Esophagus (tissue), 2 donors: ENCODE data around the gene USP35. TPM values are rescaled to one million over a fixed set of nuclear protein-coding genes. Genes with fewer than 3 reads are reported as not detected.

Experiments used
- H3K27ac ChIP-seq, 2 donors: one replicate each; pipeline ENCODE4 v1.5.1; 2013; ENCODE audit warnings: low read depth in 2 of 2, mild to moderate bottlenecking in 2 of 2, inconsistent platforms in 1 of 2, low read length in 1 of 2, moderate library complexity in 1 of 2
- H3K27me3 ChIP-seq, 2 donors: one replicate each; pipeline ENCODE4 v1.6.1; 2013; ENCODE audit warnings: low read length in 2 of 2, control low read depth in 1 of 2, mild to moderate bottlenecking in 1 of 2; ENCODE audit not compliant: insufficient read depth in 2 of 2, control insufficient read depth in 1 of 2
- H3K36me3 ChIP-seq, 2 donors: one replicate each; pipeline ENCODE4 v1.6.1; 2013; ENCODE audit warnings: low read length in 1 of 2; ENCODE audit not compliant: control insufficient read depth in 2 of 2, insufficient read depth in 2 of 2
- H3K4me1 ChIP-seq, 2 donors: one replicate each; pipeline ENCODE4 v1.6.1; 2013; ENCODE audit warnings: low read length in 1 of 2; ENCODE audit not compliant: control insufficient read depth in 2 of 2, insufficient read depth in 2 of 2
- H3K4me3 ChIP-seq, 2 donors: one replicate each; pipeline ENCODE4 v1.5.1; 2013; ENCODE audit warnings: low read length in 2 of 2, mild to moderate bottlenecking in 2 of 2, low read depth in 1 of 2, moderate library complexity in 1 of 2
- H3K9me3 ChIP-seq, 2 donors: one replicate each; pipeline ENCODE4 v1.6.1; 2013; ENCODE audit warnings: mild to moderate bottlenecking in 2 of 2, low read depth in 1 of 2, low read length in 1 of 2, moderate library complexity in 1 of 2; ENCODE audit not compliant: control insufficient read depth in 2 of 2, insufficient read depth in 1 of 2
- WGBS, 2 donors: extraction: QIAGEN DNeasy Blood & Tissue Kit; methylation state at CpG; one replicate each; pipeline ENCODE4 v1.1.7; 2013; 5-methylcytosine and 5-hydroxymethylcytosine counted together
- polyA plus RNA-seq, 2 donors: library from polyadenylated mRNA; stranded (reverse); fragments of 200-250 nt; gene quantifications; one replicate each; pipeline ENCODE4 v1.2.3, GENCODE V29; 2013
- donor health status: healthy with polysubstance abuse.
- donor health status: Bipolar disorder and iron deficiency.

The USP35 gene
- polyA plus RNA-seq, 2 donors, result 4.1 to 7.7 TPM

DNA sequence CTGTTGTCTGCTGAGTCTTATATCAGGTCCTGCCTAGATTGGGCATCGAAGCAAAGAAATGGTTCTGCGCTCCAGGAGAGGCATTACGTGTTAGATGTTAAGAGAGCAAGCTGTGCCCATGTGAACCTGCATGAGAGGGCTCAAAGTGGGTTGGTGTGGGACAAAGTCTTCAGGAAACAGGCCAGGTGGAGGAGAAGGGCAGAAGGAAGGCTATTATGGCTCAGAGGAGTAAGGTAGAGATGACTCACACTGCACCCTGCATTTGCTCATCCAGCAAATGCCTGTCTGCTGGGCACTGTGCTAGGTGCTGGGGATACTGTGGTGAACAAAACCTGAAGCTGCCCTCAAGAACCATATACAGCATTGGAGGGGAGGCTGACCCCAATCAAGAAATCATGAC is 5.8 kb downstream of the USP35 start:
- Histone ChIP-seq H3K27ac (no peak overlapping the region), H3K36me3 (peaks cover 0 to 18% of the 10 kb centered on the region in 2 donors)
- 76 to 97% methylated on average over 3 of the region's 3 CpGs for WGBS, 2 donors

DNA sequence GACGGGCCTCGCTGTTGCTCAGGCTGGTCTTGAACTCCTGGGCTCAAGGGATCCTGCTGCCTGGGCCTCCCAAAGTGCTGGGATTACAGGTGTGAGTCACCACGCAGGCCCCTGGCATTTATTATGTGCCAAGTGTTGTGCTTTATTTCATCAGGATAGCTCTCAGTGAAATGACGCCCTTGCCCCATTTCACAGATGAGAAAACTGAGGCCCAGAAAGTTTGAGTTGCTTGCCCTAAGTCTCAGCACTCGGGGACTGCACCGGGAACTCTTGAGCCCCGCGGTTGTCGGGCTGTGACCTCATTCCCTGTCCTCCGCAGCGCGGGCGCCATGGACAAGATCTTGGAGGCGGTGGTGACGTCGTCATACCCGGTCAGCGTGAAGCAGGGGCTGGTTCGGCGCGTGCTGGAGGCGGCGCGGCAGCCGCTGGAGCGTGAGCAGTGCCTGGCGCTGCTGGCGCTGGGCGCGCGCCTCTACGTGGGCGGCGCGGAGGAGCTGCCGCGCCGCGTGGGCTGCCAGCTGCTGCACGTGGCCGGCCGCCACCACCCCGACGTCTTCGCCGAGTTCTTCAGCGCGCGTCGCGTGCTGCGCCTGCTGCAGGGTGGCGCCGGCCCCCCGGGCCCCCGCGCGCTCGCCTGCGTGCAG is 7.3 kb downstream of the USP35 start:
- no peak overlapping the region for H3K4me3 ChIP-seq
- peaks cover 0 to 25% of the 10 kb centered on the region in 2 donors for H3K36me3 ChIP-seq
- H3K27me3 ChIP-seq, result no peaks in the 10 kb centered on the region

More for the DNA sequence above, 5.8 kb downstream of the USP35 start:
- Histone ChIP-seq H3K4me1 (peaks cover 4 to 7% of the 10 kb centered on the region in 2 donors), H3K4me3 (no peak overlapping the region), H3K9me3 (no peaks in the 10 kb centered on the region), H3K27me3 (no peaks in the 10 kb centered on the region)

DNA sequence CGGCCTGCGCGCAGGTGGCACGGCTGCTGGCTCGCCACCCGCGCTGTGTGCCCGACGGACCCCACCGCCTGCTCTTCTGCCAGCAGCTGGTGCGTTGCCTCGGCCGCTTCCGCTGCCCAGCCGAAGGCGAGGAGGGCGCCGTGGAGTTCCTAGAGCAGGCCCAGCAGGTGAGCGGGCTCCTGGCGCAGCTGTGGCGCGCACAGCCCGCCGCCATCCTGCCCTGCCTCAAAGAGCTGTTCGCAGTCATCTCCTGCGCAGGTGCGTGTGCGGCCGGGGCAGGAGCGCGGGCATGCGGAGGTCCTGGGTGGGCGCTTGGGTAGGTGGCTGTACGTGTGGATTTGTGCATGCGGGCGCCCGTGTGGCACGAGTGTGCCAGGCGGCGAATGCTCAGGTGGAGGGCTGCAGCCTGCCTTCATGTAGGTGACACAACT is 8.0 kb downstream of the USP35 start:
- Histone ChIP-seq H3K27ac (no peak overlapping the region), H3K4me1 (peaks cover 0 to 3% of the 10 kb centered on the region in 2 donors), H3K36me3 (peaks cover 0 to 28% of the 10 kb centered on the region in 2 donors), H3K27me3 (no peaks in the 10 kb centered on the region), H3K4me3 (no peak overlapping the region), H3K9me3 (no peaks in the 10 kb centered on the region)
- 85 to 90% methylated on average over 40 of the region's 40 CpGs for WGBS, 2 donors

More for the DNA sequence above, 7.3 kb downstream of the USP35 start:
- WGBS, 2 donors, result 71 to 74% methylated on average over 52 to 60 of the region's 60 CpGs
- Histone ChIP-seq H3K27ac (no peak overlapping the region), H3K9me3 (no peaks in the 10 kb centered on the region), H3K4me1 (peaks cover 0 to 3% of the 10 kb centered on the region in 2 donors)

DNA sequence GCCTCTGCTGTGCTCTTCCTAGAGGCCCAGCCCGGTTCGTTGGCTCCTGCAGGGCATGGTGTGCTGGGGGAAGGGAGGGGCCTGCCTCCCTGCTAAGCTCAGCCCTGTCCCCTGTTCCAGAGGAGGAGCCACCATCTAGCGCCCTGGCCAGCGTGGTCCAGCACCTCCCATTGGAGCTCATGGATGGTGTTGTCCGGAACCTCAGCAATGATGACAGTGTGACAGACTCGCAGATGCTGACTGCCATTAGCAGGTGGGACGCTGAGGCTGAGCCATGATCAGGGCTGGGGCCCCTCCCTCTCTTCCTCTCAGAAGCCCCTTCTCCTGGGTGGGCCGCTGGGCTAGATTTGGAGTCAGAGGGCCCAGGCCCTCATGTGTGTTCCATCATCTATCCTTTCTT is 9.1 kb downstream of the USP35 start:
- no peak overlapping the region for H3K27ac ChIP-seq
- 89 to 90% methylated on average over 8 of the region's 8 CpGs for WGBS, 2 donors
- no peak overlapping the region for H3K4me3 ChIP-seq

DNA sequence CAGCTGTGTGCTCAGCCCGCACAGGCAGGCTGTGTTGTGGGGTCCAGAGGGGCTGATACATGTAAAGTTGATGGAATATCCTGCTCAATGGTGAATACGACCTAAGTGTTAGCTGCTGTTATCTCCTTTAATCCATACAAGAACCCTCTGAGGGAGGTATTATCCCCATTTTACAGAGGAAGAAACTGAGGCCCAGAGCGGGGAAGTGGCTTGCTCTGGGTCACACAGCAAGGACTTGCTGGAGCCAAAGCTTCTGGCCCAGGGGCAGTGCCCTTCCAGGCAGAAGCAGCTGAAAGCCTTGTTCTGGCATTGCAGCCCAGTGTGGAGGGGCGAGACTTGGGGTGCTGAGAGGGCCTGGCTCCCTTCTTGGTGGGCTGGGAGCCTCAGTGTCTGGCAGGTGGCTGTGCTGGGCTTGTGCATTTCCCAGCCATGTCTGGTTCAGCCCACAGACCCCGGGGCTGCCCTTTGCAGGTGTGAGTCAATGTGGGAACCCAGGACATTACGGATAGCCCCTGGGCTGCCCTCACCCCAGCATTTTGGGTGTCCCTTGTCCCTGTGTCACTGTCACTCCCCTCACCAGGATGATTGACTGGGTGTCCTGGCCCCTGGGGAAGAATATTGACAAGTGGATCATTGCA is 10.4 kb downstream of the USP35 start:
- Histone ChIP-seq H3K36me3 (peaks cover 0 to 28% of the 10 kb centered on the region in 2 donors), H3K27ac (no peak overlapping the region), H3K4me3 (no peak overlapping the region), H3K9me3 (no peaks in the 10 kb centered on the region), H3K27me3 (no peaks in the 10 kb centered on the region), H3K4me1 (no peaks in the 10 kb centered on the region)
- WGBS, 2 donors, result 94 to 95% methylated on average over 6 of the region's 6 CpGs

More for the DNA sequence above, 9.1 kb downstream of the USP35 start:
- H3K27me3 ChIP-seq, result no peaks in the 10 kb centered on the region
- H3K4me1 ChIP-seq, result no peaks in the 10 kb centered on the region
- H3K9me3 ChIP-seq, result no peaks in the 10 kb centered on the region
- peaks cover 0 to 28% of the 10 kb centered on the region in 2 donors for H3K36me3 ChIP-seq

DNA sequence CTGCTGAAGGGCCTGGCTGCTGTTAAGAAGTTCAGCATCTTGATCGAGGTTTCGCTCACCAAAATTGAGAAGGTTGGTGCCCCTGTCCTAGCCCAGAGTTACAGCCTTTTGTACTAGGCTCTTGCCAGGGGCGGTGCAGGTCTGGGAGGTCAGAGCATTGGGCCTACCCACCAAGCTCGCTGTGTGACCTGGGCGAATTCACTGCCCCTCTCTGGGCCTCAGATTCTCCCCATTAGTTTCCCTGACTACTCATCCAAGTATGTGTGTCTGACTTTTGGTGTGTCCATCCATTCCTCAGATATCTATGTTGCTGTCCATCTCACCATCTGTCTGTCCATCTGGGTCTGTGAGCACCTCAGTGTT is 10.9 kb downstream of the USP35 start:
- Histone ChIP-seq H3K4me3 (no peak overlapping the region), H3K9me3 (no peaks in the 10 kb centered on the region), H3K4me1 (no peaks in the 10 kb centered on the region), H3K36me3 (peaks cover 0 to 28% of the 10 kb centered on the region in 2 donors), H3K27ac (no peak overlapping the region), H3K27me3 (no peaks in the 10 kb centered on the region)
- WGBS, 2 donors, result 92 to 99% methylated on average over 5 of the region's 5 CpGs

DNA sequence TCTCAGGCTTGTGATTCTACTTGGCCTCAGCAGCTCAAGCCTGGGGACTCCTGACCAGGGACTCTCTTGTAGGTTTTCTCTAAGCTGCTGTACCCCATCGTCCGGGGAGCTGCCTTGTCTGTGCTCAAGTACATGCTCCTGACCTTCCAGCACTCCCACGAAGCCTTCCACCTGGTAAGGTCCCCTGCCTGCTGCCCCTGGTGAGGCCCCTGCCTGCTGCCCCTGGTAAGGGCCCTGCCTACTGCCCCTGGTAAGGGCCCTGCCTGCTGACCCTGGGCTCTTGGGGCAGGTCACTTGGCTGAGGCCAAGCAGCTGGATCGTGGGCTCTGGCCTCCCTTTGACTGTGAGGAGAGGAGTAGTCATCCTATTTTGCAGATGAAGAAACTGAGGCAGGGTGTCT is 11.3 kb downstream of the USP35 start:
- Histone ChIP-seq H3K27ac (no peak overlapping the region), H3K27me3 (no peaks in the 10 kb centered on the region), H3K36me3 (peaks cover 0 to 28% of the 10 kb centered on the region in 2 donors), H3K4me1 (no peaks in the 10 kb centered on the region), H3K4me3 (no peak overlapping the region), H3K9me3 (no peaks in the 10 kb centered on the region)
- 91 to 97% methylated on average over 4 of the region's 4 CpGs for WGBS, 2 donors

DNA sequence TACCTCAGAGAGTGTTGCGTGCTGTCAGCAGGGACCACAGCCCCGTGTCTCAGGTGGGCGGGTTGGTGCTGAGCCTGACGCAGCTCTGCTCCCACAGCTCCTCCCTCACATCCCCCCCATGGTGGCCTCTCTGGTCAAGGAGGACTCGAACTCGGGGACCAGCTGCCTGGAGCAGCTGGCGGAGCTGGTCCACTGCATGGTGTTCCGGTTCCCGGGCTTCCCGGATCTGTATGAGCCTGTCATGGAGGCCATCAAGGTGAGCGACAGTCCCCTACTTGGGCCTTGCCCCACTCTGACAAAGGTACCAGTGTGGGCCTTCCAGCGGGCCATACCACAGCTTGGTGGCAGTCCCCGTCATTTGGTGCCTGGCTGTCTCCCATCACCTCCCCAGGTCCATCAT is 11.8 kb downstream of the USP35 start:
- Histone ChIP-seq H3K4me3 (no peak overlapping the region), H3K27me3 (no peaks in the 10 kb centered on the region), H3K36me3 (peaks cover 0 to 28% of the 10 kb centered on the region in 2 donors), H3K9me3 (no peaks in the 10 kb centered on the region), H3K27ac (no peak overlapping the region), H3K4me1 (no peaks in the 10 kb centered on the region)
- WGBS, 2 donors, result 95 to 99% methylated on average over 13 of the region's 13 CpGs

DNA sequence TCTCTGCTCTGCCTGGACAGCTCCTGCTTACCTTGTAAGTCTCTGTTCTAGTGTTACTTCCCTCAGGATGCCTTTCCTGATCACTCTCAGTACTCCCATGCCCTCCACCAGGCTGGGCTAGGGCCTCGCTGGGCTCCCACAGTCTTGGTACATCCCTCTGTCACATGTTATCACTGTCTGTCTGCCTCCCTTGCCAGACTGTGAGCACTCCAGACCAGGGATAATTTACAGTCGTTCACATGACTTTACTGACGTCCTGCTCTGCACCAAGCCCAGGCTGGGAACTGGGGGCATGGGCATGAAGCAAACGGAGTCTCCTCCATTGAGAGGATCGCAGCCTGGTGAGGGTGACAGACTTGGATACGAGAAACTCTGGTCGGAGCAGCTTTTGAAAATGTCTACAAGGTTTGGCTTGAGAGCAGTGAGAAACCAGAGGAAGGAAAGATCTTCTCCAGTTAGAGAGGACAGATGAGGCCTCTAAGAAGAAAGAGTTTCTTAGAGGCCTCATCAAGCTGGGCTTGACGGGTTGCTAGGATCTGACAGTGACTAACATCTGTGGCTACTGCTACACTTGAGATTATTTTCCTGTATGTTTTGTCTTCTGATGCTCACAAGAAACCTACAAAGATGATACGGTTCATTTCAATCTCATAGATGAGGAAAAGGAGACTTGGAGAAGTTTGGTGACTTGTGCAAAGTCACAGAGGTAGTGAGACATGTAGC is 12.5 kb downstream of the USP35 start:
- H3K4me3 ChIP-seq, result no peak overlapping the region
- 89 to 90% methylated on average over 9 of the region's 9 CpGs for WGBS, 2 donors
- H3K27ac ChIP-seq, result no peak overlapping the region
- peaks cover 0 to 26% of the 10 kb centered on the region in 2 donors for H3K36me3 ChIP-seq
- no peaks in the 10 kb centered on the region for H3K4me1 ChIP-seq
- H3K9me3 ChIP-seq, result no peaks in the 10 kb centered on the region
- no peaks in the 10 kb centered on the region for H3K27me3 ChIP-seq
